ENCODE data around the gene NDUFAF8. TPM values are rescaled to one million over a fixed set of nuclear protein-coding genes. Genes with fewer than 3 reads are reported as not detected.

NDUFAF8 gene
- total RNA-seq, 1 experiment from 2014 or later: 60.1 TPM

- no peak overlapping the region for H2AFZ ChIP-seq (ENCODE audit: low read length)
- DNase-seq: no peak
- H3K23ac ChIP-seq (ENCODE audit: insufficient read length, low read depth, low read length): no peak overlapping the region
- H3K14ac ChIP-seq (ENCODE audit: insufficient read depth, low read length): no peak overlapping the region
- H4K20me1 ChIP-seq (ENCODE audit: control insufficient read depth, insufficient read depth, insufficient read length): no peaks in the 10 kb centered on the region
- H3K18ac ChIP-seq (ENCODE audit: insufficient read length, low read depth, low read length): no peak overlapping the region
- no peak overlapping the region for H2AK5ac ChIP-seq (ENCODE audit: insufficient read length, low read length)
- no peaks in the 10 kb centered on the region for H3K4me1 ChIP-seq (ENCODE audit: insufficient read depth, low read length)
- H3K27ac Mint-ChIP-seq: no peak overlapping the region
- no peak overlapping the region for H2BK5ac ChIP-seq (ENCODE audit: insufficient read length, low read length)
- H3K56ac ChIP-seq (ENCODE audit: insufficient read length, low read depth, low read length): no peak overlapping the region
- no CpG with 5 or more reads among the region's 19 CpGs for WGBS (ENCODE audit: extremely low coverage, insufficient read length, low lambda C conversion rate)
- H3K9ac ChIP-seq (ENCODE audit: extremely low read depth, insufficient read length, low read length): no peak overlapping the region
- H3K9me3 Mint-ChIP-seq: no peaks in the 10 kb centered on the region; a peak in 1 of 5 replicates
- no peaks in the 10 kb centered on the region for H3K27me3 ChIP-seq (ENCODE audit: insufficient read depth, low read length)
- H2BK20ac ChIP-seq (ENCODE audit: low read depth, low read length, poor library complexity, severe bottlenecking): no peak overlapping the region
- H3K36me3 Mint-ChIP-seq (ENCODE audit: insufficient read depth in 1 of 3, low read depth in 3 of 3): peaks cover 9 to 15% (median 10%) of the 10 kb centered on the region in 3 experiments
- peaks cover 12 to 15% of the 10 kb centered on the region in 2 experiments for H3K4me1 Mint-ChIP-seq
- no peak for TF ChIP-seq CTCF (conservative IDR thresholded peaks at IDR 0.05)
- H3K27me3 Mint-ChIP-seq (ENCODE audit: low read depth): no peaks in the 10 kb centered on the region
- no peak overlapping the region for H4K91ac ChIP-seq (ENCODE audit: insufficient read length, low read depth, low read length)
- H3K79me2 ChIP-seq (ENCODE audit: insufficient read depth, low read length): no peaks in the 10 kb centered on the region
- H3K23me2 ChIP-seq (ENCODE audit: insufficient read length, low read depth, low read length, poor library complexity, severe bottlenecking): no peaks in the 10 kb centered on the region
- no peak overlapping the region for H3K4me3 Mint-ChIP-seq
- no peak overlapping the region for H3K27ac ChIP-seq (ENCODE audit: insufficient read length, low read depth, low read length)
- no peaks in the 10 kb centered on the region for H3K79me1 ChIP-seq (ENCODE audit: insufficient read depth, low read depth, low read length, poor library complexity, severe bottlenecking)
- no peak overlapping the region for H3K4ac ChIP-seq (ENCODE audit: low read depth, low read length)
- no peak overlapping the region for H2BK12ac ChIP-seq (ENCODE audit: insufficient read length, low read depth, low read length)
- H4K8ac ChIP-seq (replicated peaks; ENCODE audit: insufficient read length, low read depth, low read length): no peak overlapping the region
- H2BK15ac ChIP-seq (ENCODE audit: low read depth, low read length): no peak overlapping the region
- H3K9me3 ChIP-seq (ENCODE audit: control insufficient read depth, low read depth, low read length): no peaks in the 10 kb centered on the region
- H2BK120ac ChIP-seq (ENCODE audit: low read depth, low read length, poor library complexity, severe bottlenecking): no peak overlapping the region
- H3K4me2 ChIP-seq (ENCODE audit: insufficient read depth, insufficient read length, low read length): no peak overlapping the region
- H3T11ph ChIP-seq (ENCODE audit: low read length): no peak overlapping the region
- no peak overlapping the region for H4K5ac ChIP-seq (ENCODE audit: insufficient read length, low read depth, low read length)
These were observed 18.4 kb downstream of the NDUFAF8 start for GRCh38 chr17:81257533-81257932.
